HG03175 (cell line): ENCODE measurements around the gene TPRN.

Source experiments
- ATAC-seq: cut with Tn5 transposase; IDR thresholded peaks from one replicate; pipeline ENCODE4 v1.9.1; 2021; ENCODE audit warnings: mild to moderate bottlenecking, moderate library complexity; ENCODE audit not compliant: unreplicated experiment

TPRN gene

GRCh38 chr9:137226338-137227053, 26.0 kb upstream of the TPRN start:
- no peak for ATAC-seq

- ATAC-seq = no peak
These were observed 25.3 kb upstream of the TPRN start for GRCh38 chr9:137225699-137226331.

- no peak for ATAC-seq
These were observed 24.5 kb upstream of the TPRN start, which contains the start of gene CYSRT1 for GRCh38 chr9:137224830-137225694. Gene CYSRT1 (plus strand): TSS chr9:137225174. CDS start chr9:137225622, 448 bp downstream.

GRCh38 chr9:137223078-137223970, 22.8 kb upstream of the TPRN start:
- ATAC-seq = peak; percentile 74

- peak; percentile 0 for ATAC-seq
These were observed 21.9 kb upstream of the TPRN start, which contains the start of gene RNF208 for GRCh38 chr9:137222190-137223077. Gene RNF208 (minus strand): TSS chr9:137222240. CDS start chr9:137221212, 1,028 bp downstream.

- no peak for ATAC-seq
These were observed 21.1 kb upstream of the TPRN start for GRCh38 chr9:137221506-137222111.

- no peak for ATAC-seq
These were observed 20.6 kb upstream of the TPRN start for GRCh38 chr9:137221095-137221505.

GRCh38 chr9:137220317-137221094, 20.0 kb upstream of the TPRN start:
- no peak for ATAC-seq

GRCh38 chr9:137219757-137220316, 19.3 kb upstream of the TPRN start:
- no peak for ATAC-seq

- ATAC-seq = no peak
These were observed 18.3 kb upstream of the TPRN start for GRCh38 chr9:137218754-137219271.

GRCh38 chr9:137218212-137218753, 17.7 kb upstream of the TPRN start:
- ATAC-seq = no peak

- no peak for ATAC-seq
These were observed 17.0 kb upstream of the TPRN start for GRCh38 chr9:137217276-137218211.

- no peak for ATAC-seq
These were observed 15.8 kb upstream of the TPRN start for GRCh38 chr9:137216188-137216965.

- ATAC-seq = no peak
These were observed 14.8 kb upstream of the TPRN start for GRCh38 chr9:137215196-137215986.

- no peak for ATAC-seq
These were observed 14.1 kb upstream of the TPRN start for GRCh38 chr9:137214620-137215019.
